DMS 273 (cell line): ENCODE measurements around the gene BCL6.

Experiments
- DNase-seq: peaks from one replicate; lab custom pipeline; 2025; ENCODE audit not compliant: unreplicated experiment; lab: John Stamatoyannopoulos, UW

BCL6 gene

DNA sequence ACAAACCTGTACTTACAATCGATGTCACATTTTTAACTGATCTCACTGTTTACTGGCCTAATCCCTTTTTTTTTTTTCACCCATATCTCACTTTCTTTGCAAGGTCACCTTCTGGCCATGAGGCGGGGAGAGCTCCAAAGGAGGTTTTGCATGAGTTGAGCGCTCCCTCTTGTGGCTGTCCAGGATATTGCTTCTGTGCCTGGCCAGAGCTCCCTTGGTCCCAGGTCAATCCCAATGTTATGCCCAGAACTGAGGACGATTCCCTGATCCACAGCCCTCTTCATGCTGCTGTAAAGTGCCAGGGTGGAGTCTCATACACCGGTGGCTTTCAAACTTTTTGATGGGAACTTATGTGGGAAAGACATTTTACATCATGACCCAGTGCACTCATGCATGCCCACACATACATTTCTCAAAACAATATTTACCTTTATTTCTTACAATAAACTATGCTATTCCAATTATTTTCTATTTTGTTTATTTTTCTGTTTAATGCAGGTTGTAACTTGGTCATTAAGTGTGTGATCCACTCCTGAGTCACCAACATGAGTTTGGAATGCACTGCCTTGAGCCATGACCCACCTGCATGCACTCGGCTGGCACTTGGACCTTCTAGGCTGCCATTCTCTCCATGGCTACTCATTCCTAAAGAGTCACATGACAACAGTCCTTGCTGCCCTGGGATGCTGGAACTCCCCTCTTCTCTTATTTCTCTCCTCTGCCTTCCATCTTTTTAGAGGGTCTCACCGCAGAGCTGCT, 65.5 kb downstream of the BCL6 start:
- DNase-seq, result peak; percentile 89

DNA sequence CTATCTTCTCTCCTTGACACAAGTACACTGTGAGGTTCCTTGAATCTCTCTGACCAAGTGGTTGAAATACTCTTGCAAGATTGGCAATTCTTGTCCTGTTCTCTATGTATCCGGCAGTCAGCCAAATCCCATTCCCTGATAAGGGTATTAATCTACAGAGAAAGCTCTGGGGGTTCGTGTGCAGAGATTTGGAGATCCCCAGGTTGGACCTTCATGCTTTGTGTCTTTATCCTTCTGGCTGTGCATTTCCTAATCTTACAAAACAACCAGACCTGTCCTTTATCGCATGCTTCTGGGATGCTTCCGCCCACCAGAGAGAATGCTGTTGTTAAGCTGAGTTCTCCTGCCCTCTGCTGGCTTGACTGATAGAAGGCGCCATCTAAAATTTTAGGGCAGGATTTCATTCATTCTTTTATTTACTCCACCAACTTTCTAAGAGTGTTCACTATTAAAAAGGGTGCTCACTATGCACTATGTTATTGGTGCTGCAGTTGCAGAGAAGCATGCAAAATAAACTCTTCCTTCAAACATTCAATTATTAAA, 66.5 kb downstream of the BCL6 start:
- peak; percentile 76 for DNase-seq

DNA sequence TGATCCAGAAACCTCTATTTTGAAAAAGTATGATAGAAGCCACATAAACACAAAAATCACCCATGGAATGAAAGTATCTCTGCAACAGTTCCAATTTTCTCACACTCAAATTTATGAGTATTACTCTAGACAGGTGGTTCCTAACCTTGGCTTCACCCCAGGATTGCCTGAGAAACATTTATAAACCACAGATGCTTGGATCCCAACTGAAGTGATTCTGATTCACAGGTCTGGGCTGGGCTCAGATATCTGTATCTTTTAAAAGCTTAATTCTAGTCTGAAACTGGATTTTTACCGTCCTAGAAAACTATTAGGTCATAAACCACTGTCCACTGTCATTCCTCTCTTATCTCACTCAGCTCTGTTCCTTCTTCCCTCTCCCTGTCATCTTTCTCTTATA, 67.7 kb downstream of the BCL6 start:
- DNase-seq, result no peak

DNA sequence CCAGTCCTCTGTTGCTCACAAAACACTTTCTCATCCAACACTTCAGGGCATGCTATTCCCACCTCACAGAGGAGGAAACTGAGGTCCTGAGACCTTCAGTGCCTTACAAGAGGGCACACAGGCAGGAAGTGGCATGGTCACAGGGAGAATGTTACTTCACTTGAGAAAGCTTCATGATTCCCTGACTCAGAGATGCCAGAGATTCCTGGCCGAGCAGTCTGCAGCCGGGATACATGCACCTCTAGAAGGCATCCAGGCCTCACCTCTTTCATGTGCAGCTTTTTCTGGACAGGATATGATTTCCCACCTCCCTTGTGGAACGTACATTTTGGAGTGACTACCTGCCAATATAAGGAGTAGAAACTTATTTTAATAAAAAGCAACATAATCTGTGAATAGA, 72.3 kb downstream of the BCL6 start:
- no peak for DNase-seq
